H9 (cell line): ENCODE data around the gene C1QTNF1. TPM values are rescaled to one million over a fixed set of nuclear protein-coding genes. Genes with fewer than 3 reads are reported as not detected.

ENCODE experiments used
- DNase-seq: peaks from one replicate; pipeline ENCODE4 v3.0.0-alpha.2; 2017
- H2AFZ ChIP-seq: one replicate; pipeline ENCODE4 v1.6.1; 2013; ENCODE audit warnings: mild to moderate bottlenecking, low read length, control low read depth, moderate library complexity
- H2AK5ac ChIP-seq: 2 replicates; pipeline ENCODE4 v1.6.1; 2013; ENCODE audit warnings: low read length, control low read depth, mixed read lengths; ENCODE audit not compliant: insufficient read length
- H2BK120ac ChIP-seq: one replicate; pipeline ENCODE4 v1.6.1; 2013; ENCODE audit warnings: low read depth, mild to moderate bottlenecking, low read length, control low read depth, inconsistent platforms; ENCODE audit not compliant: poor library complexity, severe bottlenecking
- H2BK12ac ChIP-seq: 2 replicates; pipeline ENCODE4 v1.6.1; 2013; ENCODE audit warnings: low read length, control low read depth, mixed read lengths, low read depth; ENCODE audit not compliant: insufficient read length
- H2BK15ac ChIP-seq: 2 replicates; pipeline ENCODE4 v1.6.1; 2013; ENCODE audit warnings: low read depth, low read length, control low read depth
- H2BK20ac ChIP-seq: one replicate; pipeline ENCODE4 v1.6.1; 2013; ENCODE audit warnings: low read depth, mild to moderate bottlenecking, low read length, control low read depth, inconsistent platforms; ENCODE audit not compliant: poor library complexity, severe bottlenecking
- H2BK5ac ChIP-seq: 2 replicates; pipeline ENCODE4 v1.6.1; 2013; ENCODE audit warnings: low read length, control low read depth, mixed read lengths; ENCODE audit not compliant: insufficient read length
- H3K14ac ChIP-seq: 2 replicates; pipeline ENCODE4 v1.6.1; 2013; ENCODE audit warnings: low read length, control low read depth; ENCODE audit not compliant: insufficient read depth
- H3K18ac ChIP-seq: 2 replicates; pipeline ENCODE4 v1.6.1; 2013; ENCODE audit warnings: low read depth, mild to moderate bottlenecking, mixed read lengths, low read length, control low read depth; ENCODE audit not compliant: insufficient read length
- H3K23ac ChIP-seq: 2 replicates; pipeline ENCODE4 v1.6.1; 2013; ENCODE audit warnings: low read length, control low read depth, mixed read lengths, low read depth; ENCODE audit not compliant: insufficient read length
- H3K23me2 ChIP-seq: 2 replicates; pipeline ENCODE4 v1.6.1; 2013; ENCODE audit warnings: low read depth, mild to moderate bottlenecking, mixed read lengths, low read length, control low read depth; ENCODE audit not compliant: insufficient read length, poor library complexity, severe bottlenecking
- H3K27ac ChIP-seq: 2 replicates; pipeline ENCODE4 v1.5.1; 2013; ENCODE audit warnings: low read length, control low read depth, mixed read lengths, low read depth; ENCODE audit not compliant: insufficient read length
- H3K27me3 ChIP-seq: 2 replicates; pipeline ENCODE4 v1.6.1; 2013; ENCODE audit warnings: low read length, control low read depth, inconsistent platforms; ENCODE audit not compliant: insufficient read depth
- H3K4ac ChIP-seq: 2 replicates; pipeline ENCODE4 v1.6.1; 2013; ENCODE audit warnings: low read depth, mild to moderate bottlenecking, control low read depth, inconsistent platforms, low read length, moderate library complexity
- H3K4me1 ChIP-seq: 2 replicates; pipeline ENCODE4 v1.6.1; 2013; ENCODE audit warnings: low read length, control low read depth, inconsistent platforms; ENCODE audit not compliant: insufficient read depth
- H3K4me2 ChIP-seq: 2 replicates; pipeline ENCODE4 v1.6.1; 2013; ENCODE audit warnings: low read length, control low read depth, mixed read lengths; ENCODE audit not compliant: insufficient read length, insufficient read depth
- H3K56ac ChIP-seq: 2 replicates; pipeline ENCODE4 v1.6.1; 2013; ENCODE audit warnings: low read depth, mild to moderate bottlenecking, mixed read lengths, low read length, control low read depth; ENCODE audit not compliant: insufficient read length
- H3K79me1 ChIP-seq: 2 replicates; pipeline ENCODE4 v1.6.1; 2013; ENCODE audit warnings: low read depth, mild to moderate bottlenecking, moderate library complexity, low read length, control low read depth, inconsistent platforms; ENCODE audit not compliant: insufficient read depth, poor library complexity, severe bottlenecking
- H3K79me2 ChIP-seq: 2 replicates; pipeline ENCODE4 v1.6.1; 2013; ENCODE audit warnings: low read length, control low read depth, inconsistent platforms; ENCODE audit not compliant: insufficient read depth
- H3K9ac ChIP-seq: 2 replicates; pipeline ENCODE4 v1.6.1; 2013; ENCODE audit warnings: low read length, control low read depth, mixed read lengths; ENCODE audit not compliant: insufficient read length; ENCODE audit errors: extremely low read depth
- H3K9me3 ChIP-seq: one replicate; pipeline ENCODE4 v1.6.1; 2013; ENCODE audit warnings: low read depth, low read length, inconsistent platforms; ENCODE audit not compliant: control insufficient read depth
- H3T11ph ChIP-seq: one replicate; pipeline ENCODE4 v1.6.1; 2013; ENCODE audit warnings: mild to moderate bottlenecking, low read length, control low read depth, inconsistent platforms
- H4K20me1 ChIP-seq: one replicate; pipeline ENCODE4 v1.6.1; 2013; ENCODE audit not compliant: control insufficient read depth, insufficient read length, insufficient read depth
- H4K5ac ChIP-seq: 2 replicates; pipeline ENCODE4 v1.6.1; 2013; ENCODE audit warnings: low read depth, mild to moderate bottlenecking, mixed read lengths, low read length, control low read depth; ENCODE audit not compliant: insufficient read length
- H4K8ac ChIP-seq: replicated peaks from 2 replicates; pipeline ENCODE4 v1.6.1; 2013; ENCODE audit warnings: low read length, control low read depth, mixed read lengths, low read depth; ENCODE audit not compliant: insufficient read length
- H4K91ac ChIP-seq: 2 replicates; pipeline ENCODE4 v1.6.1; 2013; ENCODE audit warnings: low read depth, mild to moderate bottlenecking, moderate library complexity, mixed read lengths, low read length, control low read depth; ENCODE audit not compliant: insufficient read length
- H3K27ac Mint-ChIP-seq, 3 experiments: 2 replicates in 2 of 3; 3 replicates in 1 of 3; pipeline ENCODE4 v1.8.0; 2020 to 2021; ENCODE audit warnings: mixed read lengths in 3 of 3, mild to moderate bottlenecking in 1 of 3, moderate library complexity in 1 of 3
- H3K27me3 Mint-ChIP-seq: 2 replicates; pipeline ENCODE4 v1.8.0; 2021; ENCODE audit warnings: low read depth, mild to moderate bottlenecking, moderate library complexity, mixed read lengths
- H3K36me3 Mint-ChIP-seq, 3 experiments: 2 replicates in 2 of 3; 3 replicates in 1 of 3; pipeline ENCODE4 v1.8.0; 2020 to 2021; ENCODE audit warnings: low read depth in 3 of 3, mixed read lengths in 3 of 3; ENCODE audit not compliant: insufficient read depth in 1 of 3
- H3K4me1 Mint-ChIP-seq, 2 experiments: 2 replicates each; pipeline ENCODE4 v1.8.0; 2020; ENCODE audit warnings: mixed read lengths in 2 of 2
- H3K4me3 Mint-ChIP-seq, 2 experiments: 2 replicates in 1 of 2; 3 replicates in 1 of 2; pipeline ENCODE4 v1.8.0; 2020 to 2021; ENCODE audit warnings: mild to moderate bottlenecking in 2 of 2, mixed read lengths in 2 of 2, moderate library complexity in 1 of 2
- H3K9me3 Mint-ChIP-seq, 2 experiments: 2 replicates in 1 of 2; 3 replicates in 1 of 2; pipeline ENCODE4 v1.8.0; 2020; ENCODE audit warnings: mild to moderate bottlenecking in 2 of 2, mixed read lengths in 2 of 2, moderate library complexity in 1 of 2
- CTCF ChIP-seq: fragments of 200-600 bp; sonication (generic); conservative IDR thresholded peaks from 3 replicates; pipeline ENCODE4 v1.8.0; 2021; ENCODE audit warnings: antibody characterized with exemption, mild to moderate bottlenecking
- WGBS: extraction: QIAGEN DNeasy Blood & Tissue Kit; methylation state at CpG from one replicate; pipeline ENCODE4 v1.1.7; 2013; ENCODE audit warnings: missing lambda C conversion rate, low lambda C conversion rate, mixed read lengths; ENCODE audit not compliant: insufficient read length; ENCODE audit errors: extremely low coverage; 5-methylcytosine and 5-hydroxymethylcytosine counted together
- total RNA-seq: library from RNA; stranded (reverse); gene quantifications from 2 replicates; pipeline ENCODE4 v1.2.1, GENCODE V29; 2021

The C1QTNF1 gene
- total RNA-seq, 1 experiment from 2014 or later: 0.96 TPM

- no peak overlapping the region for H2AK5ac ChIP-seq
- no peaks in the 10 kb centered on the region for H3K27me3 ChIP-seq
- no peak overlapping the region for H3K4me3 Mint-ChIP-seq
Observed at GRCh38 chr17:79054200-79054960, 30.4 kb downstream of the C1QTNF1 start.

More at GRCh38 chr17:79054200-79054960, 30.4 kb downstream of the C1QTNF1 start:
- H3K9me3 Mint-ChIP-seq: peaks cover 31 to 33% of the 10 kb centered on the region in 2 experiments
- H3K9ac ChIP-seq: no peak overlapping the region
- no peaks in the 10 kb centered on the region for H3K79me2 ChIP-seq
- H4K91ac ChIP-seq: no peak overlapping the region
- H2BK20ac ChIP-seq: no peak overlapping the region
- TF ChIP-seq CTCF: no peak
- H3K4ac ChIP-seq: no peak overlapping the region
- H3K4me1 ChIP-seq: no peaks in the 10 kb centered on the region
- no peak overlapping the region for H3K56ac ChIP-seq
- no peak for DNase-seq
- no peaks in the 10 kb centered on the region for H3K9me3 ChIP-seq
- no peak overlapping the region for H3K18ac ChIP-seq
- no peaks in the 10 kb centered on the region for H3K79me1 ChIP-seq
- no peak overlapping the region for H2BK12ac ChIP-seq
- H2BK120ac ChIP-seq: no peak overlapping the region
- H4K8ac ChIP-seq: no peak overlapping the region
- H4K20me1 ChIP-seq: no peaks in the 10 kb centered on the region
- no peaks in the 10 kb centered on the region for H3K4me1 Mint-ChIP-seq
- H2BK15ac ChIP-seq: no peak overlapping the region
- no peak overlapping the region for H3K23ac ChIP-seq
- H3K27ac ChIP-seq: no peak overlapping the region
- peaks cover 0 to 4% (median 3%) of the 10 kb centered on the region in 3 experiments; a peak in 3 of 7 replicates for H3K36me3 Mint-ChIP-seq
- no peak overlapping the region for H3K14ac ChIP-seq
- no peak overlapping the region for H3K27ac Mint-ChIP-seq
- no peak overlapping the region for H3T11ph ChIP-seq
- H3K4me2 ChIP-seq: no peak overlapping the region
- no peak overlapping the region for H4K5ac ChIP-seq
- peaks cover 57% of the 10 kb centered on the region for H3K27me3 Mint-ChIP-seq
- no peak overlapping the region for H2AFZ ChIP-seq
- H2BK5ac ChIP-seq: no peak overlapping the region
- WGBS: no CpG with 5 or more reads among the region's 2 CpGs
- no peaks in the 10 kb centered on the region for H3K23me2 ChIP-seq
